ENCODE results near the gene ZNF223. TPM values are rescaled to one million over a fixed set of nuclear protein-coding genes. Genes with fewer than 3 reads are reported as not detected.

ZNF223 gene
- total and polyA plus RNA-seq, 9 of the 15 experiments (the other 6 are each of a cell fraction or from before 2014, with no cell fraction given): 0.21 to 1.8 (median 0.71) TPM

DNA sequence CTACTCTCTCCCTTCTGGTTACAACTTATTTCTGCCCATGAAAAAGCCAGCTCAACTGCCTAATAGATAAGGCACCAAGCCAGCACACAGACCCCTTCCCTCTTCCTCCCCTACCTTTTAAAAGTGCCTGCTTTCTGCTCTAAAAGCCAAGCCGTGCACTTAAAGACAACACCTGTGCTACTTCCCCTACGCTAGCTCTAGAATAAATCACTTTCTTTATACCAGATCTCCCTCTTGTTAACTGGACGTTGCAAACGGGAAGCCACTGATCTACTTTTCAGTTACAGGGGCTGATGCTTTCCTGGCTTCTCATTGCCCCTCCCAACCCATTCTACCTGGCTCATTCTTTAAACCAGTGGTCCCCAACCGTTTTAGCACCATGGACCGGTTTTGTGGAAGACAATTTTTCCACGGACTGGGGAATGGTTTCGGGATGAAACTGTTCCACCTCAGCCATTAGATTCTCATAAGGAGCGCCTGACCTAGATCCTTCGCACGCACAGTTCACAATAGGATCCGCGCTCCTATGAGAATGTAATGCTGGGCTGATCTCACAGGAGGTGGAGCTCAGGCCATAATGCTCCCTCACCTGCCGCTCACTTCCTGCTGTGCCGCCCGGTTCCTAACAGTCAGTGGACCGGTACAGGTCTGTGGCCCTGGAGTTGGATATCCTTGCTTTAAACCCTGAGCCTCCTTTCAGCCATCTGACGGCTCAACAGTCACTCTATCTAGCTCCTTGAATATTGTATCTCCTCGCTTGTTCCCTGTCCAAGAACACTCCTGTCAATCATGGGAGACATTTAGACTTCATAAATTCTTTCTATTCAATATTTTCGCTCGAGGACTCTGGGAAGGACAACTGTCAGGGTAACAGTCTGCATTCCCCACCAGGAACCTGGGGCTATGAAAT, 841 bp upstream of the ZNF223 start (continued):
- TF ChIP-seq, protein P1, sequence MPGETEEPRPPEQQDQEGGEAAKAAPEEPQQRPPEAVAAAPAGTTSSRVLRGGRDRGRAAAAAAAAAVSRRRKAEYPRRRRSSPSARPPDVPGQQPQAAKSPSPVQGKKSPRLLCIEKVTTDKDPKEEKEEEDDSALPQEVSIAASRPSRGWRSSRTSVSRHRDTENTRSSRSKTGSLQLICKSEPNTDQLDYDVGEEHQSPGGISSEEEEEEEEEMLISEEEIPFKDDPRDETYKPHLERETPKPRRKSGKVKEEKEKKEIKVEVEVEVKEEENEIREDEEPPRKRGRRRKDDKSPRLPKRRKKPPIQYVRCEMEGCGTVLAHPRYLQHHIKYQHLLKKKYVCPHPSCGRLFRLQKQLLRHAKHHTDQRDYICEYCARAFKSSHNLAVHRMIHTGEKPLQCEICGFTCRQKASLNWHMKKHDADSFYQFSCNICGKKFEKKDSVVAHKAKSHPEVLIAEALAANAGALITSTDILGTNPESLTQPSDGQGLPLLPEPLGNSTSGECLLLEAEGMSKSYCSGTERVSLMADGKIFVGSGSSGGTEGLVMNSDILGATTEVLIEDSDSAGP (CRISPR knock-in tag; IDR thresholded peaks at IDR 0.05): no peak
- TF ChIP-seq, protein P2, sequence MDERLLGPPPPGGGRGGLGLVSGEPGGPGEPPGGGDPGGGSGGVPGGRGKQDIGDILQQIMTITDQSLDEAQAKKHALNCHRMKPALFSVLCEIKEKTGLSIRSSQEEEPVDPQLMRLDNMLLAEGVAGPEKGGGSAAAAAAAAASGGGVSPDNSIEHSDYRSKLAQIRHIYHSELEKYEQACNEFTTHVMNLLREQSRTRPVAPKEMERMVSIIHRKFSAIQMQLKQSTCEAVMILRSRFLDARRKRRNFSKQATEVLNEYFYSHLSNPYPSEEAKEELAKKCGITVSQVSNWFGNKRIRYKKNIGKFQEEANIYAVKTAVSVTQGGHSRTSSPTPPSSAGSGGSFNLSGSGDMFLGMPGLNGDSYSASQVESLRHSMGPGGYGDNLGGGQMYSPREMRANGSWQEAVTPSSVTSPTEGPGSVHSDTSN (CRISPR knock-in tag; IDR thresholded peaks at IDR 0.05; ENCODE audit: low read depth): no peak
- TF ChIP-seq, protein P2 (tag; conservative IDR thresholded peaks at IDR 0.05; ENCODE audit: low read depth): peak; percentile 37; the same call in 1 of the 2 replicates

DNA sequence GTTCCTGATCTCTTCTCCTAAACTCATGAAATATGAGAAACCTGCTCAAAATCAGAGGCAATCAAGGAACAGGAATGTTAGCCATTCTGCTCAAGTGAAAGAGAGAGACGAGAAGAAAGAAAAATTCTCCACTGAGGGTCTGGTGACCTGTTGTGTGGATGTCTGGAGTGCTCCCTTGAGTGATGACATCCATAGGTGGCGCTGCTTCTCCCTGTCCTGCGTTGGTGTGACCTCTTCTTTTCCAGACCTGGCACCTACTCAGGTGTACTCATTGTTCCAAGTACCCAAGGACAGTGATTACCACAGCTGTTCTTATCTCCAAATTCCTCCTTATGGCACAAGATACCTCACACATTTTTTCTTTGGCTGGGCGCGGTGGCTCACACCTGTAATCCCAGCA, 4.0 kb downstream of the ZNF223 start:
- H4K20me1 ChIP-seq (replicated peaks; ENCODE audit: control insufficient read depth, insufficient read depth, low read length): no peaks in the 10 kb centered on the region
- no peak overlapping the region for H3K4me3 ChIP-seq
- H3K9me1 ChIP-seq (ENCODE audit: control insufficient read depth, insufficient read depth, low read length): no peaks in the 10 kb centered on the region
- FAIRE-seq (no peak), ATAC-seq (no peak), DNase-seq (ENCODE audit: extremely low read depth in 1 of 4, low spot score in 3 of 4) (peak in 1 of 4 experiments; percentile 7)
- 8% methylated on average over 5 of the region's 5 CpGs for WGBS (ENCODE audit: insufficient coverage, low coverage, missing lambda C conversion rate)
- H3K9ac ChIP-seq (ENCODE audit: insufficient read depth in 1 of 2, low read depth in 2 of 2, low read length in 2 of 2): no peak overlapping the region
- TF ChIP-seq, protein P3, sequence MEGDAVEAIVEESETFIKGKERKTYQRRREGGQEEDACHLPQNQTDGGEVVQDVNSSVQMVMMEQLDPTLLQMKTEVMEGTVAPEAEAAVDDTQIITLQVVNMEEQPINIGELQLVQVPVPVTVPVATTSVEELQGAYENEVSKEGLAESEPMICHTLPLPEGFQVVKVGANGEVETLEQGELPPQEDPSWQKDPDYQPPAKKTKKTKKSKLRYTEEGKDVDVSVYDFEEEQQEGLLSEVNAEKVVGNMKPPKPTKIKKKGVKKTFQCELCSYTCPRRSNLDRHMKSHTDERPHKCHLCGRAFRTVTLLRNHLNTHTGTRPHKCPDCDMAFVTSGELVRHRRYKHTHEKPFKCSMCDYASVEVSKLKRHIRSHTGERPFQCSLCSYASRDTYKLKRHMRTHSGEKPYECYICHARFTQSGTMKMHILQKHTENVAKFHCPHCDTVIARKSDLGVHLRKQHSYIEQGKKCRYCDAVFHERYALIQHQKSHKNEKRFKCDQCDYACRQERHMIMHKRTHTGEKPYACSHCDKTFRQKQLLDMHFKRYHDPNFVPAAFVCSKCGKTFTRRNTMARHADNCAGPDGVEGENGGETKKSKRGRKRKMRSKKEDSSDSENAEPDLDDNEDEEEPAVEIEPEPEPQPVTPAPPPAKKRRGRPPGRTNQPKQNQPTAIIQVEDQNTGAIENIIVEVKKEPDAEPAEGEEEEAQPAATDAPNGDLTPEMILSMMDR (IDR thresholded peaks at IDR 0.05 in 2 of 3, conservative IDR thresholded peaks at IDR 0.05 in 1 of 3; ENCODE audit: insufficient read depth in 2 of 3, low read depth in 1 of 3, low read length in 3 of 3): 0 out of 6 replicates have a peak, but pooled peaks have one; percentile 5 to 22 (median 10)
- TF ChIP-seq PCBP2 (IDR thresholded peaks at IDR 0.05; ENCODE audit: low read depth, low read length, poor library complexity, severe bottlenecking): no peak
- no TSS peak for BruUV-seq (replicated peaks)
- H2AFZ ChIP-seq (ENCODE audit: low read depth, low read length): no peak overlapping the region
- H3K79me2 ChIP-seq (ENCODE audit: control insufficient read depth, insufficient read depth, low read length): no peaks in the 10 kb centered on the region
- no peak overlapping the region for H3K4me2 ChIP-seq (ENCODE audit: insufficient read depth, low read length)
- POLR2A ChIA-PET: interaction anchor here (0.7 kb wide), 1 partner anchor 11 kb away, joined by 4 read pairs; no protein-coding TSS in a partner anchor
- H3K36me3 ChIP-seq (ENCODE audit: control insufficient read depth, insufficient read depth, low read length): no peaks in the 10 kb centered on the region
- in situ Hi-C loops (cut with MboI) (no loop called here), intact Hi-C loops (cut with micrococcal nuclease) (no loop called here)
- no peaks in the 10 kb centered on the region for H3K4me1 ChIP-seq (replicated peaks in 1 of 2; ENCODE audit: control insufficient read depth in 2 of 2, insufficient read depth in 2 of 2, low read length in 2 of 2)
- CTCF ChIA-PET (ENCODE audit: low intra/inter-chr PET ratio): no interaction called here
- no peak overlapping the region for H3K27ac ChIP-seq (ENCODE audit: extremely low read depth, low read depth, low read length)
- H3K27me3 ChIP-seq (ENCODE audit: control insufficient read depth in 2 of 2, insufficient read depth in 2 of 2, low read length in 2 of 2): no peaks in the 10 kb centered on the region; a peak in 2 of 5 replicates
- 0 out of 2 replicates have a peak, but pooled peaks cover 4% of the 10 kb centered on the region for H3K9me3 ChIP-seq (replicated peaks; ENCODE audit: control insufficient read depth, insufficient read depth, low read depth, low read length)
